GM21390 (cell line): Measurements from ENCODE around the gene GKN1.

Source experiments
- ATAC-seq: cut with Tn5 transposase; IDR thresholded peaks from one replicate; pipeline ENCODE4 v1.9.1; 2021; ENCODE audit not compliant: unreplicated experiment

GKN1 gene

DNA sequence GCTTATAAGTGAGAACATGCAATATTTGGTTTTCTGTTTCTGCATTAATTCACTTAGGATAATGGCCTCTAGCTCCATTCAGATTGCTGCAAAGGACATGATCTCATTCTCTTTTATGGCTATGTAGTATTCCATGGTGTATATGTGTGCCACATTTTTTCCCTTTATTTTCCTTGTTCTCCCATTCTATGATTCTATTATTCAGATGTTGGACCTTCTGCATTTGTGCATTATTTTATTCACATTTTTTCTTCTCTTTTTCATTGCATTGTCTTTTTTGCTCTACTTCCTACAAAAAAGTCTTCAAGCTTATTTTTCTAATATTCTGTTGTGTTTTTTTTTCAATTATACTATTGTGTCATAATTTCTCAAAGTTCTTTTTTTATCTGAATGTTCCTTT, 27.4 kb downstream of the GKN1 start:
- ATAC-seq: no peak

DNA sequence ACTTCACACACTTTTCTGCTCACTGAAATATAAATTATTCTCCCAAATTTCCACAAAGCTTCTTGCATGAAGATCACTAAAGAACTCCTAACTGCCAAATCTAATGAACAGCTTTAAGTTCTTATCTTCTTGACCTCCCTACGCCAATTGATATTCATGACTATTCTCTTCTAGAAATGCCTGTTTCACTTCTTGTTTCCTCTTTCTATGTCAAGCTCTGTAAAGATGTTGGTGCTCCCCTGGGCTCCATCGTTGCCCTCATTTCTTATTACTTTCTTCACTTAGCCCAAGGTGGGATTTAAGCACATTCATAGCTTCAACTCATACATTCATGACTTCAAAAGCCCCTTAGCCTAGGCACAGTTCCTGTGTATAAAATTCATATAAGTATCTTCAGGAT, 29.3 kb downstream of the GKN1 start:
- no peak for ATAC-seq

DNA sequence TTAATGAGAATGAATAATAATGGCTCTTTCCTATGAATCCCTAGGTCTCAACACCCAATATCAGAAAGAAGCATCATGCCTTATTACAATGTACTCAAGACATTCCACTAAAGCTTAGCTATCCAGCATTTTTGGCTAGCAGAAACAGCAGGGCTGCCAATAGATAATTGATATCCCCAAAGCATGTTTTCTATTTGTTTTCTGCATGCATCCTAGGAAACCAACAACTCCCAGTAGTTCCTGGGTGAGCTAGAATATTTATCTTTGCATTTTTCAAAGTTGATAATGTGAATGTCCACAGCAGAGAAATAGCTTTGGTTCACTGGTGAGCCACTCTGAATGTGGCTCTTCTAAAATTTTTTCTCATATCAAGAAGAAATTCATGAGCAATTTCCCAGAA, 32.7 kb downstream of the GKN1 start:
- ATAC-seq: no peak

DNA sequence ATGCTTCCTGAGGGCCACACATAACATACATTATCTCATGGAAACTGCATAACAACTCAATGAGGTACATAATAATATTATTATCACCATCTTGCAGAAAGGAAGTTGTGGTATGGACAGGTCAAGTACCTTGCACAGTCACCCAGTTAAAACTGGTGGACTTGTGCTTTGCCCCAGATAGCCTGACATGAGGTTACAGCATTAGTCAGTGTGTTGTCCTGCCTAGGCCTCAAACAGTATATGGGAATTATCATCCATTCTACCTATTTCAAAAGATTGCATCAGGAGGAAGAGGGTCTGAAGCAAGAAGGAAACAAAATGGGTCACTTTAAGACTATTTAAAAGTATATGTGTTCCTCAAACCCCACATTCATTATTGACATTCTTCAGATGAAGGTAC, 33.2 kb downstream of the GKN1 start:
- no peak for ATAC-seq

DNA sequence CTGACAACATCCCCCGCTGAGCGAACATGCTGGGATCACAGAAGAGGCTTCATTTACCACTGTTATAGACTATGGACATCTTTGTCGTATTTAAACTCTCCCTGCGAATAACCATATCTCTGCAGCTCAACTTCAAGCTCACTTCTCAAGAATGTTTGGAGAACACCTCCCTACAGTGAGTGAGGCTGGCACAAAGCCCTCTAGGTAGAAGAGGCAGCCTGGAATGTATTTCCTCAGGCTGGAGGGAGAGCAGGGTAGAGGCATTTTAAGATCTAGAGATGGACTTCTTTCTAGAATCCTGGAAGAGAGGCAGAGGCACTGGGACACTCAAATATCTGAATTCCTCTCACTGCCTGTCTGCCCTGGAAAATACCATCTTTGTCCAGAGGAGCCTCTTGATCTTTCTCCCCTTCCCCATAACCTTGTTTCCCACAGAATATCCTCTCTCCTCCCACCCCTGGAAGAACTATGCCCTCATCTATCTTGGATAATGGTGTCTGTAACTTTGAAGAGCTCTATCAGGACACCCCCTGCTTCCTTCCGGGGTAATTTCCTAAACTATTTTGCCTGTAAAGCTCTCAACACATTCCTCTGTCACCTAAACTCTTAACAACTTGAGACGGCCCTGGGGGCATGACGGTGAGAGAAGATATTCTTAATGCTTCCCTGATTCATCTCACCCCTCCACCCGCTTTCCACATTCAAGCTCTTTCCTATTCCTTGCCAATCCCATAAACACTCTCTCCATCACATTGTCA, 36.2 kb downstream of the GKN1 start:
- ATAC-seq: no peak

DNA sequence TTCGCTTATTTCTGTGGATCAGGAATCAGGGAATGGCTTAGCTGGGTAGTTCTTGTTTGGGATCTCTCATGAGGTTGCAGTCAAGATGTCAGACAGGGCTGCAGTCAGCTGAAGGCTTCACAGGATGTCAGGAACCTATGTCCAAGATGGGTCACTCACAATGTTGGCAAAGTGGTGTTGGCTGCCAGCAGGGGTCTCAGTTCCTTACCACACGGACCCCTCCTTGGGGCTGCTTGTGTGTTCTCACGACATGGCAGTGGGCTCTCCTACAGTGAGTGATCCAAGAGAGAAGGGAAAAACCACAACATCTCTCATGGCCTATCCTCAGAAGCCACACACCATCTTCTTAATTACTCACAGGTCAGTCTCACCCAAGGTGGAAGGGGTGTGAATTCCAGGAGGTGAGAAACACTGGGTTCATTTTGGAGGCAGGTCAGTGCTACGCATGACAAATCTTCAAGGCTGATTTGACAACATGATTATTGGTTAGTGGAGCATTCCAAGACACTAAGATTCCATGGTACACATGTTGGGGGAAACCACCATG, 37.2 kb downstream of the GKN1 start:
- no peak for ATAC-seq

DNA sequence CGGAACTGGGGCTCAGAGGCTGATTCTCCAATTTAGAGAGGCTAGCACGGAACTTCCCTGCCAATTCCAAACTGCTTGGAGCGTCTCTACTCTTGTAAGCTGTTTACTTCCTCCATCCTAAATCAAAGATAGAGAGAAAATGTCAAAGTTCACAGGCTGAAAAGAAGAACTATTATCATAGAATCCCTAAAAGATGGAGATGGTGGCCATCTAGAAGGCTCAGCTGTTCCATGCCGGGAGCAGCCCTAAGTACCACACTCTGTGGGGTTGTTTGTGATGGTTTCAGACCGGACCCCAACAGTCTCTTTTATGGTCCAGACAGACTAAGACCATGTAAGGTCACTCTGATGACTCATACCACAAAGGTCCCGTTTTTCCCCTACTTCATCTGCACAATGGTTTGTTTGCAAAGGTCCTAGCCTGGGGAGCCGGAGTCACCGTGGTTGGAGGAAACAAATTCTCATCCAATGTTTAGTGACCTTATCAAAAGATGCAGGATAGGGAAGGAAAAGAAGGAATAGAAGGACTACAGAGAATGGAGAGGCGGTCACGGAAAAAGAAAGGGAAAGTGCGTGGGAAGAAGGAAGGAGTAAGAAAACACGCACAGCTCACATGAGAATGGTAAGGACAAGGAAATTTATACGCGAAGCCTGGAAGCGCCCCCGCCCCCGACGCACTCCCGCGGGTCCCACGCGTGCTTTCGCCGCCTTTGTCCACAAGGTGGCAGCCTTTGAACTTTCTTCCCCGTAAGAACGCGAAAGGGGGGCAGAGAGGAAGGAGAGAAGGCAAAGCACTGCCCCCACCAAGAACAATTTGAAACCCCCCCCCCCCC, 38.1 kb downstream of the GKN1 start:
- ATAC-seq: no peak

DNA sequence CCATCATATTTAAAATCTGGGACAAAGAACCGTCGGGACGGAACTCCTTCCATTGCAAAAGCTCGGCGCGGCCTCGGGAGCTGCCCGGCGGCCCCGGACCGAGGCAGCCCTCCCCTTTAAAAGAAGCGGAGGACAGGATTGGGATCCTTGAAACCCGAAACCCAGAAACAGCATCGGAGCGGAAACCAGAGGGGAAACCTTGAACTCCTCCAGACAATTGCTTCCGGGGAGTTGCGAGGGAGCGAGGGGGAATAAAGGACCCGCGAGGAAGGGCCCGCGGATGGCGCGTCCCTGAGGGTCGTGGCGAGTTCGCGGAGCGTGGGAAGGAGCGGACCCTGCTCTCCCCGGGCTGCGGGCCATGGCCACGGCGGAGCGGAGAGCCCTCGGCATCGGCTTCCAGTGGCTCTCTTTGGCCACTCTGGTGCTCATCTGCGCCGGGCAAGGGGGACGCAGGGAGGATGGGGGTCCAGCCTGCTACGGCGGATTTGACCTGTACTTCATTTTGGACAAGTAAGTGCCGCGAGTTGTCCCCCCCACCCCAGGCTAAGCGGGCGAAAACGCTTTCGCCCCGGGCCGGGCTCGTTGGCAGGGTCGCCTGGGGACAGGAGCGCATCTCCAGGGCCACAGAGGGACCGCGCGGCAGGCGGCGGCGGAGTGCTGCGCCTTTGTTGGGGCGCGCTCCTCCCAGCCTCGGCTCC, 38.9 kb downstream of the GKN1 start, which contains the start of gene ANTXR1:
Gene ANTXR1 (plus strand): TSS at position 38 of the 698 bp plus-strand sequence. CDS start 321 bp downstream, at position 359.
- ATAC-seq: no peak

DNA sequence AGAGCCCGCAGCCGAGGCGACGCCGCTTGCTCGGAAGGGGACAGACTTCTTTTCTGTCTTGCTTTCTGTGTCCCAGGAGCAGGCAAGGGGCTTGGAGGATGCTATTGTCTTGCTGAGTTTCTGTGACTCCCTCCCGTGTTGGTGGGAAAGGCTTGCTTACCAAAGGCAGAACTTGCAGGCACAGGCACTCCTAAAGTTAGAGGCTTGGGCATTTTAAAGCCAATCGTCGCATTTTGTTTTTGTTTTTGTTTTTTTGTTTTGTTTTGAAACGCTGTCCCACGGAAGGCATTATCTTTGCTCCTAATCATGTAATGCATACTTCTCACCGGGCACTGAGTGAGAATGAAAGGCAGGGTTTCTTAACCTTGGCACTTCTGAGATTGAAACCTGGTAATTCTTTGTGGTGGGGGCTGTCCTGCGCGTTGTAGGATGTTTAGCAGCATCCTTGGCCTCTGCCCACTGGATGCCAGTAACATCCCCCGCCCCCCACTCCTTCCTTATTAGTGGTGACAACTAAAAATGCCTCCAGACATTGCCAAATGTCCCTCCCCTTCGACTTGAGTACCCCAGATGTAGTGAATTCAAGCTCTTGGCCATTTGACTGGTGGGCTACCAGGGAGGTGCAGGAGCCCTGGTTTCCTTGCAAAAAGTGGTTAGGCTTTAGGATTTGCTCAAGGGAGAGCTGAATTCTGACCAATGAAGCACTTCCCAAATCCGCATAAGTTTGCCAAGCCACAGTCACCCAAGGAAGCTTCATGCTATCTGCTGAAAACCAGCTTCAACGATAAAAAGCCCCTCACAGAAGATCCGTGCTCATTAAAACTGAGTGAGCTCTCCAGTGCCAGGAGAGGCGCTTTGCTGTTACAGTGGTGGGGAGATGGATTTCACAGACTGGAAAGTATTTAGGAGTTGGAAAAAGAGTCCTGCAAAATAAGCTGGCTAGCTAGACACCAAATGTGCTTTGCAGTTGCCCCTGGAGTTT, 39.7 kb downstream of the GKN1 start:
- no peak for ATAC-seq

DNA sequence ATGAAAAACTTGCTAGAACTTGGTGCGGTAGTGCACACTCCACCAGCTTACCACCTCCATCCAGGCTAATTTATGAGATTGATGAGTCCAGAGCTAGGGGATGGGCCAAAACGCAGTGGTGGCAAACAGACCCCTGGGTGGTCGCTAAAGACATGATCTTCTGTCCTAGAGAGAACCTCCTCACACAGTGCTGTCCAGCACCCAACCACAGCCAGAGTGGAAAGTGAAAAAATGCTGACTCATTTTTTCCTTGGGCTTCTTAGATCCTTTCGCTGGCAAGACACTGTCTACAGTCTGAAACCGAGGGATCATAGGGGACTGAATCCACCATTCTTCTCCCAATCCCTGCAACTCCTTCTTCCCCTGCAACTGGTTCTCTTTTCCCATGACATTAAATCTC, 42.6 kb downstream of the GKN1 start:
- no peak for ATAC-seq

DNA sequence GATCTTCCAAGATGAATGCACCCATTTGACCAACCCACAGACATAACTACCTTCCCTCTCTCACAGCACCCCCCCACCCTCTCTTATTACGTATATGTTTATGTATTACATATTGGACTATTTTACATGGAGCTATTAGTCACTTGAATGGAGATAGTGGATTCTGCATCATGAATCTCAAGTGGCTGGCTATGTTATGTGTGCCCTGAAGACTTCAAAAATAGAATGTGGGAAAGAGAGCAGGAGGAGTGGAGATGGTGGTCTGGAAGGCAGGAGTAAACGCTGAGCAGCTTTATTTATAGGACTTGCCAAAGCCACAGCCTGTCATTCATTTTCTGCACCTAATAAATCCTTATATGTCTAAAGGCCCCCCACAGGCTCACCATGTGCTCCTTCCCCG, 43.4 kb downstream of the GKN1 start:
- no peak for ATAC-seq

DNA sequence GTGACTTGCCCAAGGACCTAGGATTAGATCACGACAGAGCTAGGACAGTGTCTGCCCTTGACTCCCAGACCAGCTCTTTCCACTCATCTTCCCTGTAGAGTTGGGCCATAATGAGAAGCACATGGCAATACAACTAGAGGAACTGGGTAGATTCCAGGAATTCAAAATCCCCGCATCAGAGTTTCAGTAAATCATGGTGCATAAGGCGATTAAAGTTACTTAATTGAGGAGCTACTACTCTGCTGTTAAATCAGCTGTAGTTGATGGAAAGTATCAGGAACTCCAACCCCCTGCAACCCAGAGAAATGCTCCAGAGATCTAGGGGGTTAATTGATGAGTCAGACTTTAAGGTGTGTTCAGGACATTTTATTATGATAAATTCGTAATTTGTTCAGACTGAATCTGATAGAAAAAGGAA, 44.3 kb downstream of the GKN1 start:
- ATAC-seq: no peak

DNA sequence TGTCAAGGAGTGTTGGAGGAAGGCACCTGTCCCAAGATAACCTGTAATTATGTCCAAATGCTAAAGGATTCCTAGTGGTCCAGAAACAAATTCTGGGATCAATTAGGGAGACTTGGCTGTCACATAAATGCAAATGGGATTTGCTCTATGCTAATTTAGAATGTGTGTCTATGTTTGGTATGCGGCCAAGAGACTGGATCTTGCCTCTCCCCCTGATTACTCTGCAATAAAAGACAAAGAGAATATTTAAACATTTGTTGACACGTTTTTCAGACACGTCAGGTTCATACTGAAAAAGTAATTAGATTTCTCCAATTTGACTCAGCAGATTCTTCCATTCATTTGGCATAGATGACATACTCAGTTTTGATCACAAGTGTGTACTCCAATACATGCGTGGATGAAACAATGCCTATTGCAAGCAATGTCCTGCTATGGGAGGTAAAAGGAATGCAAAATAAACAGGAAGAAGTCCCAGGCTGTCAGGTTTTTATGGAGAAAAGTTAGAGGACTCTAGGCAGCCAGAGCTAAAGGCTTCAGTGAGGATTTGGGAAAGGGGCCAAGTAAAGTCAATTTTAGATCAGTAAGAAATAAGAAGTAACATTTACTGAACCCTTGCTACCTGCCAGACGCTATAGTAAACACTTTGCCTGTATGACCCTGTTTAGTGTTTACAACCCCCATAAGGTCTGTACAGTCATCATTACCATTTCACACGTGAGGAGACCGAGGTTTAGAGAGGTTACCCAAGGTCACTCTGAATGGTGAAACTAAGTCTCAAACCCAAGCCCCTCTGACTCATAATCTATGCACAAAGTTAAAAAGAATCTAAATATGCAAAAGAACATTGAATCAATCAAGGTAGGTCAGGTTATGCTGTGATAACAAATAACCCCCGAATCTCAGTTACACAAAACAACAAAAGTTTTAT, 46.3 kb downstream of the GKN1 start:
- no peak for ATAC-seq

DNA sequence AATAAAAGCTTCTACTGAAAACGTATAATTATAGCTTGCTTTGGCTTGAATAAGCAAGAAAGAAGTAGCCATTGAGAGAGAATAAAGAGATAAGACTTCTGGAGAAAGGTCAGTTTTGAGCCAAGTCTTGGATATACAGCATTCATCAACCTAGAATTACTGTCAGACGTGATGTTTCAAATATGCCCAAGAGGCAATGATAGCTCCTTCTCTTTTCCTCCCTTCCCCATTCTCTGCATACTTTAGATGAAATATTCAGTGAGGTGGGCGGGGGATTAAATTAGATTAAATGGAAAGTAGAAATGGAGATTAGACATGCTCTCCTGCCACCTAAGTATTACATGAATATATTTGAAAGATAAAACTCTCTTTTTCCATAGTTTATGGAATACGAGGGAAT, 47.3 kb downstream of the GKN1 start:
- ATAC-seq: no peak

DNA sequence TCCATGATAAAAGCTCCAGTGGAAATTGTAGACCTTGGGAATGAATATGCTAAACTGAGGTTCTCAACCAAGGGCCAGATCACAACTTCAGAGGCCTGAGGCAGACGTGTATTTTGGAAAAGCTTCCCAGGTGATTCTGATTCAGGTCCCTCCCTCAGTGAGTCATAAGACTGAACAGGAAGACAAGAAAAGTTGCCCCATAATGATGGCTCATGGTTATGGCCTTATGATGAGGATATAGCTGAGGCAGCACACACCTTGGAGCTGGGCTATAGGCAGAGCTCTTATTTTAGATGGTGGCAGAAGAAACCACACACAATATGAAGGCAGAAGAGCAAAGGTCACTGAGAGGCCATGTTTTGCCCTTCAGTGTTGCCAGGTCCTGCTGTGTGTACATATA, 48.1 kb downstream of the GKN1 start:
- ATAC-seq: no peak

DNA sequence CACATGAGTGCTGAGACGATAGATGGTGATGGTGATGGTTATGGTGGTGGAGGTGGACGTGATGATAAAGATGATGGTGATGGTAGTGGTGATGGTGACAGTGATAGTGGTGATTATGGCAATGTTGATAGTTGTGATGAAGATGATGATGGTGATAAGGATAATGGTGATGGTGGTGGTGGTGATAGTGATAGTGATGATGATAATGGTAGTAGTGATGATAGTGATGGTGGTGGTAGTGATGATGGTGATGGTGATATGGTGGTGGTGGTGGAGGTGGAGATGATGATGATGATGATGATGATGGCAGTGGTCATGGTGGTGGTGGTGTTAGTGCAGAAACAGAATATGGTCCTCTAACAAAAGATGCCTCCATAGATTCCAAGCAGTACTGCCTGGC, 48.8 kb downstream of the GKN1 start:
- no peak for ATAC-seq

DNA sequence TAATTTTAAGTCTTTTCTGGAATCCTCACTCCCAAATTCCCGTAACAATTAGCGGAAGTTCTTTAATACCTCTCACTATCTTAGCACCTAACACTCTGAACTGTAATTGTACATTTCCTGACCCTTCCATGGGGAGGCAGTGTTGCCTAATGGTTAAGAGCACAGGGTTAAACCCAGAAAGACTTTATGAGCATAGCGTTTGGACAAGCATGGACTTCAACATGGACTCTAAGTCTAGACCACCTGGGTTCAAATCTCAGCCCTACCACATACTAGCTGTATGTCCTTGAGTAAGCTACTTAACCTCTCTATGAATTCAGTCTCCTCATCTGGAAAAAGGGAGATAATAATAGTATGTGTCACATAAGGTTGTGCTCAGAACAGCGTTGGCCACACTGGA, 51.6 kb downstream of the GKN1 start:
- no peak for ATAC-seq

DNA sequence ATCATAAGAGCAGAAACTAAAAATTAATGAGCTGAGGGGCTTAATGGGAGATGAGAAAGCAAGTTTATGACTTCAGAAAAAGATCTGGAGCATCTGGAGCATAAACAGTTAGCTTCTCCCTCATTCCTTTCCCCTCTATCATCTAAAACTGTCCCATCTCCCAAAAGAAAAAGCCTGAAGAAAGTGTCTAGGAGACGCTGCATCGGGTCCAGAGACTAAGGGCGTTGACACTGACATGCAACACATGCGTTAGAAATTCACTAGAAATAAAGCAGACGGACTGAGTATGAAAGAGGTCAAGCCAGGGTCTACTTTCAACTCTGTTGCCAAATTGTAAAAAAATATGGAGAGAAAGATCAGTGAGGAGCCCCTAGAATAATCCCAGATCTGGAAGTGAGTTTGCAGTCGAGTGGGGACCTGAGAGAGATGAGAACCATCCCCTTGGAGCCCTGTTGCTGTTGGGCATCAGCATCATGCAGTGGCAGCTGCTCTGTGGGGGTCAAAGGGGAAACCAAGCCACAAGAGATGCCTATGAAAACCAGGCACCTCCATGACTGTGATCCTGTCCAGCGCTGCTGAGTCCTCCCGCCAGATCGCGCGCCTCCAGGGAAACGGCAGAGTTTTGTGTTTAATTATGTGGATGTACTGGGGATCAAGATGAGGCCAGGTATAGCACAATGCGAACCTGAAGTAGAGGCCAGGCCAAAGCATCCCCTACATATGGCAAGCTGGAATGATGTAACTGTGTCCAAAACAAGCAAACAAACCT, 52.4 kb downstream of the GKN1 start:
- no peak for ATAC-seq
